GM10847 (cell line): ENCODE results near the gene NACA.
A peak's percentile ranks its signal among the peaks of the same experiment; 100 is the strongest.

Source experiments
- POLR2A ChIP-seq: IDR thresholded peaks from 2 replicates; pipeline ENCODE4 v1.6.1; 2011; ENCODE audit not compliant: insufficient read length; ENCODE audit errors: extremely low read depth

Gene NACA

GRCh38 chr12:56724972-56725722 is at the start of gene NACA:
TSS of gene NACA (minus strand) at chr12:56725299. CDS start at chr12:56724521, 778 bp downstream.
- TF ChIP-seq POLR2A: peak; percentile 93

DNA sequence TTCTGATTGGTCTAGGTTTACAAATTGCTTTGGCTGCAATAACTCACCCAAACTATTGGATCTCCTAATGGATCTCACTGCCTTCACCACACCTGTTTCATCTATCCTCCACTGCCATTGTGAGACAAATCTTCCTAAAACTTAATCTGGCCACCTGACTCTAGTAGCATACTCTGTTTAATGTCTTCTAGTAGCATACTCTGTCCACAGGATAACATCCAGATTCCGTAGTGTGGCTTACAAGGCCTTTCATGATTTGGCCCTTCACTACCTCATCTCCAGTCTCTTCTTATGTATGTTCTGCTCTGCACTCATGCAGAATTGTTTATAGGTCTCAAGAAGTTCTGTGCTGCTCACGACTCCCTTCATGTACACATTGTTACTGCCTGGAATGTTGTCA is 48.0 kb upstream of the NACA start:
- no peak for TF ChIP-seq POLR2A

DNA sequence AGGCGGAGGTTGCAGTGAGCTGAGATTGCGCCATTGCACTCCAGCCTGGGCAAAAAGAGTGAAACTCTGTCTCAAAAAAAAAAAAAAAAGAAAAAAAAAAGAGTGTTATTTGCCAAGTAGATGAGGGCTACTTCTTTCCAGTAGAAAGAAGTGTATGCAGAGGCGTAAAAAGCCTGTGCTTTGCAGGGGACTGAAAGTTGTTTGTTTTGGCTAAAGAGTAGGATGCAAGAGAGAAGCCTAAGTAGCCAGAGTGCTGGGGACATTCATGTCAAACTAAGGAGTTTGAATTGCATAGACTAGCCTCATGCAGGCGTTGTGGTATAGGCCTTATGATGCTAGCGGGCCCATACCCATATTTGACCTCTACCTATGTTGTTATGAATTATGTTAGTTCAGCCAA is 47.5 kb upstream of the NACA start:
- no peak for TF ChIP-seq POLR2A

GRCh38 chr12:56769868-56770267 is 44.8 kb upstream of the NACA start:
- no peak for TF ChIP-seq POLR2A

GRCh38 chr12:56768424-56768823 is 43.3 kb upstream of the NACA start:
- no peak for TF ChIP-seq POLR2A

DNA sequence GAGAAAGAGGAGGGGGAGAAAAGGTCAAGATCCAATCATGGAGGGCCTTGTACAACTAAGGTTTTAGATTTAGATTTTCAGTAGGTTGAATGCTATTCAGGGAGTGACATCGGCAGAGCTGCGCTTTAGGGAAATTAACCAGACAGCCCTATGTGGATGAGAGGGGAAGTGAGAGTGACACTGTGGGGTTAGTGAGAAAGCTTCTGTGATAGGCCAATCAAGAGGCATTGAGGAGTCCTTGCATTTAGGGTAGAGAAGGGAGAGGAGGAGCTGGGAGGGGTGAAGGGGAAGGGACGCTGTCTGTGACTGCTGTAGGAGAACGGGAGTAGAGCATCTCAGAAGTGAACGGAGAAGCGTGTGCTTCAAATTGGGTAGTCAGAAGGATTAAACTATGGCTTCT is 41.4 kb upstream of the NACA start:
- no peak for TF ChIP-seq POLR2A

DNA sequence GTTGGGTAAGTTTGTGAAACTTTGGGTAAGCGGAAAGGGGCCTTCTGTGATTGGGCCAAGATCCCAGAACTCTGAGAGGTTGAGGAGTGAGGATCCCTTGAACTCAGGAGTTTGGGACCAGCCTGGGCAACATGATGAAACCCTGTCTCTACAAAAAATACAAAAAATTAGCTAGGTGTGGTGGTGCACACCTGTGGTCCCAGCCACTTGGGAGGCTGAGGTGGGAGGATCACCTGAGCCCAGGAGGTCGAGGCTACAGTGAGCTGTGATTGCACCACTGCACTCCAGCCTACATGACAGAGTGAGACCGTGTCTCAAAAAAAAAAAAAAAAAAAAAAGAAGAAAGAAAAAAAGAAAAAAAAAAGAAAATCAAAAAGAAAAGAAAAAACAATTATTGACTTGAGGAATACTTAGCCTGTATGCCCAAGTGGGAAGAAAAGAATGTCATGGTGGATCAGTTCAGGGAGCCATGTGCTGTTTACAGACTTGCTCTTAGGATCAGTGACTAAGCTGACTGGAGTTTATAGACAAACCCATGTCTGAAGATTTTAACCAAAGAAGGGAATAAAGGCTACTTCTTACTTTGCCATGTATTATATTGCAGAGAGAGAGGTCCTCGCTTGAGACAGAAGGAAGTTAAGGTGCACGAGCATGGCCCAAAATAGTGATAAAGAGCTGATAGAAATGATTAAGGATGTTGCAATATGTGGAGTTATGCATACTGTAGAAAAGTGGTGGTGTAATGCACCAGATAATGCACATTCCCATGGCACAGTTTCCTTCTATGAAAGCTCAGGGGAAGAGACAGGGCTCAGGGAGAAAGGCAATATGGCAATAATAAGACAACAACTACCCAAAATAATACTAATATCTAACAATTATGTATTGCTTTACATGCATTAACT is 38.9 kb upstream of the NACA start:
- TF ChIP-seq POLR2A: no peak

GRCh38 chr12:56761812-56762211 is 36.7 kb upstream of the NACA start:
- TF ChIP-seq POLR2A: no peak

- TF ChIP-seq POLR2A: no peak
These were observed 35.4 kb upstream of the NACA start for GRCh38 chr12:56760460-56760859.

GRCh38 chr12:56759263-56759908 is 34.3 kb upstream of the NACA start:
- TF ChIP-seq POLR2A: no peak

- TF ChIP-seq POLR2A: no peak
These were observed 33.7 kb upstream of the NACA start for GRCh38 chr12:56758728-56759262.

DNA sequence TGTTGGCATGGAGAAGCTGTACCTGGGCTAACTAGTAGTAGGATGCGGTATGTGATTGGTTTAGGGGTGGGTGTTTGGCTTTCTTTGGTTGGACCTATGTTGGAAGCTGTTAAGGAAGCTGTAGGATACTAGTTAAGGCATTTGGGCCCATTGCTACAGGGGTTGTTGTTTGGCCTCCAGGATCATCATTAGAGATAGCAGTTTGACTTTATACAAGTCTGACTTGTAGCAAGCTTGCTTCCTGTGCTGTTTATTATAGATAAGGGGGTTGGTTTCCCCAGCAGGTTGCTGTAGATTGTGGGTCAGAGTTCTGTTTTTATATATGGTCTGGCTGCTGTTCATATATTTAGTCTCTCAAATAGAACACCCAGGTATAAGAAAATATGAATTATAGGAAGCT is 28.5 kb upstream of the NACA start:
- no peak for TF ChIP-seq POLR2A

DNA sequence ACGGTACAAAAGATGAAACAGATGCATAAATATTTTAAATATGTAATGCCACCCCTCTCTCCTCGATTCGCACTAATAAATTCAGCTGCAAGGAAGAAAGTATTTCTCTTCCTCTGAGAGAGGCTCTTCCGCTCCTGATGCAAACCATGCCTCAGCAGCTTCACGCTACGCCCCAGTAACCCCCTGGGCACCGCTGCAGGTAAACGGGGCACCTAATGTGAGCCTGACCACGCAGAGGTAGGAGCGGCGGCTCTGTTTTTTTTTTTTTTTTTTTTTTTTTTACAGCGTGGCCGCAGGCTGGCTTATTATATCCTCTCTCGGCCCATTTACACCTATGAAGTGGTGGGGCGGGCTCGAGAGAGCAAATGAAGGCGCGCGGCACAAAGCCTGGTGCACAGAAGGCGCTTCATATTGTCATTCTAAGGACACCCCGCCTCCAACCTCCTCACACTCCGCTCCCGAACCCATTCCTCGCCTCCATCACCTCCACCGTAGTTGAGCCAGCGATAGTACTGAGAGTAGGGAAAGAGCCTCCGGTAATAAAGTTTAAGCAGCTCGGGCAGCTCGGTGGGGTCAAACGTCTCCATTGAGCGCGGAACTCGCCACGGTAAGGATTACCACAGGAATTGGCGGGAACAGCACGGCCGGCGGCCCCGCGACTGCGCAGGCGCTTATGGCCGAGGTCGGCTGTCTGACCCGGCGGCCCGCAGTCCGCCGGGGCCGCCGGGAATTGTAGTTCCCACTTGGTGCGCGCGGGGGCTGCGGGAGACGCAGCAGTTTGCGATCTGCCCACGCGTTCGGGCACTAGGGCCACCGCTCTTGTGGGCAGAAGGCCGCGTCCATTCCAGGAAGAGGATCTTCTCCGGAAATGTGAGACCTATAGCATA is 26.9 kb upstream of the NACA start, which contains the start of gene PRIM1:
TSS of gene PRIM1 (minus strand) at position 612 of the 887 bp plus-strand sequence. CDS start at position 587, 25 bp downstream.
- peak; percentile 67 for TF ChIP-seq POLR2A

GRCh38 chr12:56749853-56750252 is 24.8 kb upstream of the NACA start:
- TF ChIP-seq POLR2A: no peak
